Measurements from ENCODE around the gene FAM20A.

- TF ChIP-seq EP300 (IDR thresholded peaks at IDR 0.05), result no peak
- TF ChIP-seq CTCF (IDR thresholded peaks at IDR 0.05), result no peak
- TF ChIP-seq POLR2AphosphoS5 (IDR thresholded peaks at IDR 0.05), result no peak
- TF ChIP-seq POLR2A (IDR thresholded peaks at IDR 0.05), result no peak
Observed at GRCh38 chr17:68592009-68592408, 9.2 kb downstream of the FAM20A start.

All from sigmoid colon (tissue), 4 donors.